ENCODE data around the gene FHIT. TPM values are rescaled to one million over a fixed set of nuclear protein-coding genes. Genes with fewer than 3 reads are reported as not detected.
"Not testable (repeated sequence)": the region's sequence is repeated elsewhere in the genome, so short reads cannot be mapped to it uniquely, and the experiment has no call there.

FHIT gene
- total and polyA plus RNA-seq, 2 donors from 2014 or later = 20.2 to 61.2 TPM

- Histone ChIP-seq H3K27me3 (ENCODE audit: control insufficient read depth, insufficient read depth, low read length) (no peaks in the 10 kb centered on the region), H3K9me3 (ENCODE audit: control insufficient read depth in 2 of 3, insufficient read depth in 1 of 3, low read length in 3 of 3) (no peaks in the 10 kb centered on the region), H3K9ac (ENCODE audit: low read length in 3 of 3) (no peak overlapping the region), H3K36me3 (ENCODE audit: control insufficient read depth in 2 of 3, insufficient read depth in 3 of 3, low read length in 3 of 3) (no peaks in the 10 kb centered on the region), H3K27ac (ENCODE audit: low read depth in 2 of 2, low read length in 2 of 2) (no peak overlapping the region), H3K4me1 (ENCODE audit: control insufficient read depth in 2 of 3, insufficient read depth in 2 of 3, low read depth in 1 of 3, low read length in 3 of 3) (no peaks in the 10 kb centered on the region), H3K4me3 (ENCODE audit: low read length in 3 of 3) (no peak overlapping the region)
- DNase-seq (no peak), FAIRE-seq (no peak)
- intact Hi-C loops (cut with DNase I) = no loop called here
- TF ChIP-seq, protein P1, sequence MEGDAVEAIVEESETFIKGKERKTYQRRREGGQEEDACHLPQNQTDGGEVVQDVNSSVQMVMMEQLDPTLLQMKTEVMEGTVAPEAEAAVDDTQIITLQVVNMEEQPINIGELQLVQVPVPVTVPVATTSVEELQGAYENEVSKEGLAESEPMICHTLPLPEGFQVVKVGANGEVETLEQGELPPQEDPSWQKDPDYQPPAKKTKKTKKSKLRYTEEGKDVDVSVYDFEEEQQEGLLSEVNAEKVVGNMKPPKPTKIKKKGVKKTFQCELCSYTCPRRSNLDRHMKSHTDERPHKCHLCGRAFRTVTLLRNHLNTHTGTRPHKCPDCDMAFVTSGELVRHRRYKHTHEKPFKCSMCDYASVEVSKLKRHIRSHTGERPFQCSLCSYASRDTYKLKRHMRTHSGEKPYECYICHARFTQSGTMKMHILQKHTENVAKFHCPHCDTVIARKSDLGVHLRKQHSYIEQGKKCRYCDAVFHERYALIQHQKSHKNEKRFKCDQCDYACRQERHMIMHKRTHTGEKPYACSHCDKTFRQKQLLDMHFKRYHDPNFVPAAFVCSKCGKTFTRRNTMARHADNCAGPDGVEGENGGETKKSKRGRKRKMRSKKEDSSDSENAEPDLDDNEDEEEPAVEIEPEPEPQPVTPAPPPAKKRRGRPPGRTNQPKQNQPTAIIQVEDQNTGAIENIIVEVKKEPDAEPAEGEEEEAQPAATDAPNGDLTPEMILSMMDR (IDR thresholded peaks at IDR 0.05; ENCODE audit: borderline replicate concordance, extremely low read depth, insufficient read depth) = no peak
Observed at GRCh38 chr3:61073566-61074165, 177.6 kb downstream of the FHIT start.

GRCh38 chr3:61068084-61068483 lies 183.2 kb downstream of the FHIT start:
- H3K4me3 ChIP-seq (ENCODE audit: low read length in 3 of 3) = no peak overlapping the region
- H3K27me3 ChIP-seq (ENCODE audit: control insufficient read depth, insufficient read depth, low read length) = no peaks in the 10 kb centered on the region
- intact Hi-C loops (cut with DNase I) = no loop called here
- H3K36me3 ChIP-seq (ENCODE audit: control insufficient read depth in 2 of 3, insufficient read depth in 3 of 3, low read length in 3 of 3) = no peaks in the 10 kb centered on the region
- H3K9ac ChIP-seq (ENCODE audit: low read length in 3 of 3) = no peak overlapping the region
- no peak overlapping the region for H3K27ac ChIP-seq (ENCODE audit: low read depth in 2 of 2, low read length in 2 of 2)
- no peaks in the 10 kb centered on the region for H3K9me3 ChIP-seq (ENCODE audit: control insufficient read depth in 2 of 3, insufficient read depth in 1 of 3, low read length in 3 of 3)
- TF ChIP-seq, protein P1 (IDR thresholded peaks at IDR 0.05; ENCODE audit: borderline replicate concordance, extremely low read depth, insufficient read depth) = no peak
- H3K4me1 ChIP-seq (ENCODE audit: control insufficient read depth in 2 of 3, insufficient read depth in 2 of 3, low read depth in 1 of 3, low read length in 3 of 3) = no peaks in the 10 kb centered on the region
- FAIRE-seq = no peak
- DNase-seq = no peak

DNA sequence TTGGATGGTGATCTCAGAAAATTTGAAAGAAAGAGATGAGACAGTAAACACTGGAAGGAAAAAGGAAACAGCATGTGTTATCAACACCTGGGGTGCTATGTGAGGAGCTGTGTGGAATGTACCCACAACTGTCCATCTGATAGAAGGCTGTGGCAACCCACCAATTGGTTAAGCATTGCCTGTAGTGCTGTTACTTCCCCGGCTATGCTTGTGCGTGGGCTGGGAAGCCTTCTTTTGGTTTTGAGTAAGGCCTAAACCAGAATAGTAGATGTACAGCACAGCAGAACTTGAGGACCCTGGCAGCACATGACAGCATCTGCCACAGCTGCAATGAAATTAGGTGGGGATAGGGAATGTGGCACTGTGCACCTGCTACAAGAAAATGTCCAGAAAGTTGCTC lies 184.5 kb downstream of the FHIT start:
- no peaks in the 10 kb centered on the region for H3K9me3 ChIP-seq (ENCODE audit: control insufficient read depth in 2 of 3, insufficient read depth in 1 of 3, low read length in 3 of 3)
- H3K27me3 ChIP-seq (ENCODE audit: control insufficient read depth, insufficient read depth, low read length) = no peaks in the 10 kb centered on the region
- no peaks in the 10 kb centered on the region for H3K4me1 ChIP-seq (ENCODE audit: control insufficient read depth in 2 of 3, insufficient read depth in 2 of 3, low read depth in 1 of 3, low read length in 3 of 3)
- H3K4me3 ChIP-seq (ENCODE audit: low read length in 3 of 3) = no peak overlapping the region
- no peaks in the 10 kb centered on the region for H3K36me3 ChIP-seq (ENCODE audit: control insufficient read depth in 2 of 3, insufficient read depth in 3 of 3, low read length in 3 of 3)
- FAIRE-seq (no peak), DNase-seq (no peak)
- intact Hi-C loops (cut with DNase I) = no loop called here
- no peak overlapping the region for H3K27ac ChIP-seq (ENCODE audit: low read depth in 2 of 2, low read length in 2 of 2)
- TF ChIP-seq, protein P1 (IDR thresholded peaks at IDR 0.05; ENCODE audit: borderline replicate concordance, extremely low read depth, insufficient read depth) = no peak
- no peak overlapping the region for H3K9ac ChIP-seq (ENCODE audit: low read length in 3 of 3)

GRCh38 chr3:61066222-61066621 lies 185.0 kb downstream of the FHIT start:
- H3K9ac ChIP-seq (ENCODE audit: low read length in 3 of 3); H3K27ac ChIP-seq (ENCODE audit: low read depth in 2 of 2, low read length in 2 of 2); H3K4me3 ChIP-seq (ENCODE audit: low read length in 3 of 3); H3K36me3 ChIP-seq (ENCODE audit: control insufficient read depth in 2 of 3, insufficient read depth in 3 of 3, low read length in 3 of 3); intact Hi-C loops (cut with DNase I); H3K27me3 ChIP-seq (ENCODE audit: control insufficient read depth, insufficient read depth, low read length); FAIRE-seq; DNase-seq; H3K9me3 ChIP-seq (ENCODE audit: control insufficient read depth in 2 of 3, insufficient read depth in 1 of 3, low read length in 3 of 3); H3K4me1 ChIP-seq (ENCODE audit: control insufficient read depth in 2 of 3, insufficient read depth in 2 of 3, low read depth in 1 of 3, low read length in 3 of 3): not testable (repeated sequence)

Data from kidney (tissue), 14 donors.